HL-60/S4 (cell line): ENCODE data around the gene TXNDC15.
"Not testable (repeated sequence)": the region's sequence is repeated elsewhere in the genome, so short reads cannot be mapped to it uniquely, and the experiment has no call there.

Experiments
- in situ Hi-C: fragments of 300-500 bp; cut with MboI; formaldehyde crosslinking; loops from 2 replicates; pipeline ENCODE4 v1.14.3; 2022; ENCODE audit warnings: low sequenced_read_pairs

The TXNDC15 gene

GRCh38 chr5:134877159-134877558 lies 3.0 kb downstream of the TXNDC15 start:
- in situ Hi-C loops, result no loop called here

- in situ Hi-C loops, result no loop called here
Measured at GRCh38 chr5:134878403-134878802, 4.2 kb downstream of the TXNDC15 start.

GRCh38 chr5:134879456-134879855 lies 5.3 kb downstream of the TXNDC15 start:
- in situ Hi-C loops, result no loop called here

GRCh38 chr5:134880937-134881336 lies 6.8 kb downstream of the TXNDC15 start:
- in situ Hi-C loops, result not testable (repeated sequence)

GRCh38 chr5:134881711-134882110 lies 7.5 kb downstream of the TXNDC15 start:
- in situ Hi-C loops, result not testable (repeated sequence)

GRCh38 chr5:134887593-134888159 lies 13.5 kb downstream of the TXNDC15 start:
- in situ Hi-C loops, result no loop called here

- in situ Hi-C loops, result no loop called here
Measured at GRCh38 chr5:134889335-134889734, 15.2 kb downstream of the TXNDC15 start.

- in situ Hi-C loops, result no loop called here
Measured at GRCh38 chr5:134891473-134891872, 17.3 kb downstream of the TXNDC15 start.

- in situ Hi-C loops, result no loop called here
Measured at GRCh38 chr5:134892282-134892681, 18.1 kb downstream of the TXNDC15 start.

- in situ Hi-C loops, result no loop called here
Measured at GRCh38 chr5:134892926-134893325, 18.8 kb downstream of the TXNDC15 start.

- in situ Hi-C loops, result no loop called here
Measured at GRCh38 chr5:134893748-134894505, 19.8 kb downstream of the TXNDC15 start.

- in situ Hi-C loops, result no loop called here
Measured at GRCh38 chr5:134902071-134902801, 28.1 kb downstream of the TXNDC15 start.

GRCh38 chr5:134904610-134905245 lies 30.6 kb downstream of the TXNDC15 start, which contains the start of gene PCBD2:
Gene PCBD2 (plus strand): TSS chr5:134905131. CDS start chr5:134905140, 9 bp downstream.
- in situ Hi-C loops, result no loop called here

- in situ Hi-C loops, result no loop called here
Measured at GRCh38 chr5:134905246-134905996, 31.2 kb downstream of the TXNDC15 start.

- in situ Hi-C loops, result no loop called here
Measured at GRCh38 chr5:134906811-134907210, 32.6 kb downstream of the TXNDC15 start.

- in situ Hi-C loops, result not testable (repeated sequence)
Measured at GRCh38 chr5:134910752-134911151, 36.6 kb downstream of the TXNDC15 start.

- in situ Hi-C loops, result no loop called here
Measured at GRCh38 chr5:134911285-134912206, 37.4 kb downstream of the TXNDC15 start.

GRCh38 chr5:134913254-134913653 lies 39.1 kb downstream of the TXNDC15 start:
- in situ Hi-C loops, result no loop called here

GRCh38 chr5:134913795-134914194 lies 39.6 kb downstream of the TXNDC15 start:
- in situ Hi-C loops, result no loop called here
